ENCODE measurements around the gene VPS37B.
A peak's percentile ranks its signal among the peaks of the same experiment; 100 is the strongest.
"Not testable (repeated sequence)": the region's sequence is repeated elsewhere in the genome, so short reads cannot be mapped to it uniquely, and the experiment has no call there.

VPS37B gene

GRCh38 chr12:122895704-122896636, at the start of gene VPS37B:
TSS of gene VPS37B (minus strand) at chr12:122896124. CDS start at chr12:122896062, 62 bp downstream.
- DNase-seq = peak; percentile 86

GRCh38 chr12:122944605-122945592, 49.0 kb upstream of the VPS37B start:
- DNase-seq = no peak

GRCh38 chr12:122943196-122943595, 47.3 kb upstream of the VPS37B start:
- DNase-seq = no peak

- DNase-seq = no peak
Observed at GRCh38 chr12:122942637-122943036, 46.7 kb upstream of the VPS37B start.

- DNase-seq = not testable (repeated sequence)
Observed at GRCh38 chr12:122941351-122941750, 45.4 kb upstream of the VPS37B start.

GRCh38 chr12:122939125-122939524, 43.2 kb upstream of the VPS37B start:
- no peak for DNase-seq

- no peak for DNase-seq
Observed at GRCh38 chr12:122937622-122938091, 41.7 kb upstream of the VPS37B start.

GRCh38 chr12:122935318-122935717, 39.4 kb upstream of the VPS37B start:
- DNase-seq = no peak

GRCh38 chr12:122934722-122935121, 38.8 kb upstream of the VPS37B start:
- DNase-seq = no peak

GRCh38 chr12:122932207-122932606, 36.3 kb upstream of the VPS37B start:
- DNase-seq = no peak

GRCh38 chr12:122929812-122930211, 33.9 kb upstream of the VPS37B start:
- DNase-seq = no peak

GRCh38 chr12:122929148-122929538, 33.2 kb upstream of the VPS37B start:
- no peak for DNase-seq

- DNase-seq = no peak
Observed at GRCh38 chr12:122928404-122929147, 32.7 kb upstream of the VPS37B start.

GRCh38 chr12:122927756-122928403, 32.0 kb upstream of the VPS37B start:
- no peak for DNase-seq

- no peak for DNase-seq
Observed at GRCh38 chr12:122921917-122922316, 26.0 kb upstream of the VPS37B start.

- DNase-seq = no peak
Observed at GRCh38 chr12:122920687-122921086, 24.8 kb upstream of the VPS37B start.

GRCh38 chr12:122918827-122919226, 22.9 kb upstream of the VPS37B start:
- DNase-seq = no peak

GRCh38 chr12:122917507-122918121, 21.7 kb upstream of the VPS37B start:
- DNase-seq = no peak

- no peak for DNase-seq
Observed at GRCh38 chr12:122909442-122910288, 13.7 kb upstream of the VPS37B start.

GRCh38 chr12:122908915-122909314, 13.0 kb upstream of the VPS37B start:
- no peak for DNase-seq
